H1 (cell line): ENCODE results near the gene WASL. TPM values are rescaled to one million over a fixed set of nuclear protein-coding genes. Genes with fewer than 3 reads are reported as not detected.

Experiments used
- CTCF ChIA-PET: fragments of 300-600 bp; sonication (Branson Sonifier 250); formaldehyde crosslinking; loops from one replicate; lab custom pipeline; 2021; ENCODE audit not compliant: partially characterized antibody; lab: Charles Lee
- POLR2A ChIA-PET: fragments of 300-600 bp; sonication (Branson Sonifier 250); formaldehyde crosslinking; loops from one replicate; lab custom pipeline; 2021; ENCODE audit warnings: inconsistent platforms; ENCODE audit not compliant: partially characterized antibody; lab: Charles Lee
- DNase-seq, 2 experiments: peaks; one replicate each; pipeline versions ENCODE4 v3.0.0 to v3.0.0-alpha.2; 2010 to 2022; ENCODE audit warnings: low spot score in 2 of 2, low read depth in 1 of 2, mixed read lengths in 1 of 2
- FAIRE-seq: peaks from 2 replicates; lab custom pipeline; 2011; peaks lifted over from hg19 to GRCh38; lab: Jason Lieb, UNC
- H2AFZ ChIP-seq: 2 replicates; pipeline ENCODE4 v1.8.1; 2012; ENCODE audit warnings: low read length, inconsistent platforms
- H2AK5ac ChIP-seq: 2 replicates; pipeline ENCODE4 v1.6.1; 2013; ENCODE audit warnings: low read depth, low read length
- H2BK120ac ChIP-seq: replicated peaks from 2 replicates; pipeline ENCODE3; 2013; ENCODE audit warnings: low read depth, low read length, inconsistent platforms
- H2BK12ac ChIP-seq: 2 replicates; pipeline ENCODE4 v1.6.1; 2013; ENCODE audit warnings: low read depth, low read length
- H2BK15ac ChIP-seq: 2 replicates; pipeline ENCODE4 v1.6.1; 2013; ENCODE audit warnings: low read length
- H2BK20ac ChIP-seq: 2 replicates; pipeline ENCODE4 v1.6.1; 2013; ENCODE audit warnings: low read length
- H2BK5ac ChIP-seq: 2 replicates; pipeline ENCODE4 v1.6.1; 2013; ENCODE audit warnings: low read depth, low read length
- H3K14ac ChIP-seq: 2 replicates; pipeline ENCODE4 v1.6.1; 2013; ENCODE audit warnings: inconsistent platforms; ENCODE audit not compliant: insufficient read length
- H3K18ac ChIP-seq: 2 replicates; pipeline ENCODE4 v1.6.1; 2013; ENCODE audit warnings: low read length; ENCODE audit errors: extremely low read depth
- H3K23ac ChIP-seq: 2 replicates; pipeline ENCODE4 v1.6.1; 2013; ENCODE audit warnings: inconsistent platforms; ENCODE audit not compliant: insufficient read length
- H3K23me2 ChIP-seq: 2 replicates; pipeline ENCODE4 v1.6.1; 2013; ENCODE audit warnings: low read depth, low read length
- H3K27ac ChIP-seq: 2 replicates; pipeline ENCODE4 v1.6.1; 2011; ENCODE audit warnings: low read depth, low read length, inconsistent platforms
- H3K27me3 ChIP-seq, 4 experiments: replicated peaks in 1 of 4; 1 replicate in 1 of 4; 2 replicates in 3 of 4; pipeline versions ENCODE4 v1.6.1 to v1.8.1; 2011 to 2013; ENCODE audit warnings: low read length in 3 of 4, mild to moderate bottlenecking in 3 of 4, inconsistent platforms in 2 of 4, mixed read lengths in 2 of 4, moderate library complexity in 1 of 4; ENCODE audit not compliant: control insufficient read depth in 3 of 4, insufficient read depth in 3 of 4; ENCODE audit errors: extremely low read depth in 1 of 4
- H3K36me3 ChIP-seq, 4 experiments: 2 replicates each; pipeline versions ENCODE4 v1.6.1 to v1.8.1; 2011 to 2013; ENCODE audit warnings: mild to moderate bottlenecking in 4 of 4, low read length in 3 of 4, moderate library complexity in 2 of 4, control low read depth in 1 of 4, inconsistent platforms in 1 of 4; ENCODE audit not compliant: insufficient read depth in 4 of 4, control insufficient read depth in 2 of 4
- H3K4ac ChIP-seq: replicated peaks from 2 replicates; pipeline ENCODE3; 2013; ENCODE audit warnings: low read length, low read depth, mixed read lengths, inconsistent platforms; ENCODE audit not compliant: insufficient read length
- H3K4me1 ChIP-seq, 4 experiments: replicated peaks in 1 of 4; 1 replicate in 1 of 4; 2 replicates in 3 of 4; pipeline versions ENCODE4 v1.6.1 to v1.8.1; 2011 to 2013; ENCODE audit warnings: low read length in 3 of 4, inconsistent platforms in 2 of 4, mixed read lengths in 1 of 4; ENCODE audit not compliant: insufficient read depth in 4 of 4, control insufficient read depth in 3 of 4
- H3K4me2 ChIP-seq, 2 experiments: 2 replicates each; pipeline versions ENCODE4 v1.6.1 to v1.8.1; 2011 to 2013; ENCODE audit warnings: low read depth in 2 of 2, low read length in 2 of 2, control low read depth in 1 of 2, inconsistent platforms in 1 of 2, mild to moderate bottlenecking in 1 of 2; ENCODE audit not compliant: insufficient read depth in 1 of 2
- H3K4me3 ChIP-seq, 4 experiments: fragments of 200-600, 300-600 bp in 1 of 4; sonication (generic), shearing (Covaris generic), sonication (Bioruptor Twin) in 1 of 4; 2 replicates each; pipeline versions ENCODE4 v1.5.1 to v1.8.1; 2011 to 2016; ENCODE audit warnings: low read length in 4 of 4, low read depth in 3 of 4, control low read depth in 2 of 4, inconsistent platforms in 2 of 4, mild to moderate bottlenecking in 2 of 4, mixed read lengths in 1 of 4, moderate library complexity in 1 of 4; ENCODE audit not compliant: insufficient read depth in 2 of 4; ENCODE audit errors: extremely low read depth in 1 of 4
- H3K56ac ChIP-seq: replicated peaks from 2 replicates; pipeline ENCODE3; 2013; ENCODE audit warnings: low read depth, mild to moderate bottlenecking, mixed read lengths, low read length, inconsistent platforms; ENCODE audit not compliant: insufficient read length
- H3K79me1 ChIP-seq: 2 replicates; pipeline ENCODE4 v1.6.1; 2013; ENCODE audit warnings: low read depth, low read length, control low read depth
- H3K79me2 ChIP-seq, 2 experiments: 2 replicates each; pipeline versions ENCODE4 v1.6.1 to v1.8.1; 2012 to 2013; ENCODE audit warnings: low read length in 2 of 2, mild to moderate bottlenecking in 2 of 2, inconsistent platforms in 1 of 2; ENCODE audit not compliant: insufficient read depth in 2 of 2, control insufficient read depth in 1 of 2
- H3K9ac ChIP-seq, 4 experiments: replicated peaks in 1 of 4; 1 replicate in 1 of 4; 2 replicates in 3 of 4; pipeline versions ENCODE4 v1.6.1 to v1.8.1; 2011 to 2013; ENCODE audit warnings: low read depth in 3 of 4, low read length in 3 of 4, control low read depth in 2 of 4, mild to moderate bottlenecking in 2 of 4, moderate library complexity in 2 of 4, inconsistent platforms in 1 of 4; ENCODE audit errors: extremely low read depth in 1 of 4
- H3K9me3 ChIP-seq, 2 experiments: 2 replicates each; pipeline versions ENCODE4 v1.6.1 to v1.8.1; 2012 to 2013; ENCODE audit warnings: mild to moderate bottlenecking in 2 of 2, moderate library complexity in 2 of 2, control low read depth in 1 of 2, inconsistent platforms in 1 of 2, low read depth in 1 of 2, low read length in 1 of 2, mixed read lengths in 1 of 2; ENCODE audit not compliant: insufficient read depth in 2 of 2
- H4K20me1 ChIP-seq, 2 experiments: replicated peaks in 1 of 2; 2 replicates each; pipeline versions ENCODE3 to v1.8.1; 2011 to 2013; ENCODE audit warnings: inconsistent platforms in 2 of 2, low read length in 2 of 2, mild to moderate bottlenecking in 1 of 2; ENCODE audit not compliant: insufficient read depth in 2 of 2, control insufficient read depth in 1 of 2
- H4K5ac ChIP-seq: 2 replicates; pipeline ENCODE4 v1.6.1; 2013; ENCODE audit warnings: low read length, low read depth, mixed read lengths, inconsistent platforms; ENCODE audit not compliant: insufficient read length
- H4K8ac ChIP-seq: 2 replicates; pipeline ENCODE4 v1.8.0; 2013; ENCODE audit warnings: mild to moderate bottlenecking, moderate library complexity, low read length, inconsistent platforms; ENCODE audit not compliant: insufficient read depth; ENCODE audit errors: extremely low read depth
- H4K91ac ChIP-seq: replicated peaks from 2 replicates; pipeline ENCODE3; 2013; ENCODE audit warnings: low read length, mixed read lengths, inconsistent platforms; ENCODE audit not compliant: insufficient read length
- BCL11A ChIP-seq, 2 experiments: IDR thresholded peaks; one replicate each; pipeline ENCODE4 v1.6.1; 2011; ENCODE audit warnings: low read depth in 2 of 2, low read length in 2 of 2, mild to moderate bottlenecking in 2 of 2
- CBX8 ChIP-seq: fragments of 300-800, 300-1000 bp; sonication (generic); IDR thresholded peaks from 2 replicates; pipeline ENCODE4 v1.7.1; 2016; ENCODE audit warnings: low read depth, low read length, borderline replicate concordance
- CREB1 ChIP-seq: IDR thresholded peaks from 2 replicates; pipeline ENCODE4 v1.6.1; 2012; ENCODE audit warnings: inconsistent platforms
- JUND ChIP-seq: IDR thresholded peaks from 2 replicates; pipeline ENCODE4 v1.6.1; 2011; ENCODE audit warnings: mild to moderate bottlenecking, improper control_type of control experiment, low read length
- MAX ChIP-seq: IDR thresholded peaks from 2 replicates; pipeline ENCODE4 v1.6.1; 2012; ENCODE audit warnings: inconsistent platforms
- POLR2AphosphoS5 ChIP-seq: IDR thresholded peaks from 2 replicates; pipeline ENCODE4 v1.6.1; 2011; ENCODE audit warnings: low read depth, low read length
- POU5F1 ChIP-seq: IDR thresholded peaks from 2 replicates; pipeline ENCODE4 v1.6.1; 2011; ENCODE audit warnings: low read depth, mild to moderate bottlenecking, low read length, moderate library complexity
- TAF1 ChIP-seq: IDR thresholded peaks from 2 replicates; pipeline ENCODE4 v1.6.1; 2011; ENCODE audit warnings: mild to moderate bottlenecking, low read depth, low read length
- TBP ChIP-seq: IDR thresholded peaks from 2 replicates; pipeline ENCODE4 v1.6.1; 2011; ENCODE audit warnings: low read depth, low read length, improper control_type of control experiment
- TCF12 ChIP-seq: IDR thresholded peaks from 2 replicates; pipeline ENCODE4 v1.6.1; 2011; ENCODE audit warnings: low read depth, mild to moderate bottlenecking, low read length
- WGBS, 2 experiments: shearing (Covaris generic) in 1 of 2; methylation state at CpG; one replicate each; pipeline versions ENCODE4 v1.1.6 to v1.1.7; 2013 to 2015; ENCODE audit warnings: low lambda C conversion rate in 2 of 2, mixed read lengths in 2 of 2, inconsistent platforms in 1 of 2, low coverage in 1 of 2, missing lambda C conversion rate in 1 of 2; ENCODE audit not compliant: insufficient replicate concordance in 2 of 2, insufficient coverage in 1 of 2, insufficient read length in 1 of 2; ENCODE audit errors: extremely low coverage in 1 of 2, missing lambda C conversion rate in 1 of 2; 5-methylcytosine and 5-hydroxymethylcytosine counted together
- polyA plus RNA-seq, 7 experiments: library from polyadenylated mRNA; depleted of rRNA in 3 of 7; stranded (reverse) in 5 of 7; unstranded in 2 of 7; fragments of >200 nt in 5 of 7; fragments of 200-250 nt in 2 of 7; gene quantifications; 1 replicate in 5 of 7; 2 replicates in 1 of 7; 4 replicates in 1 of 7; pipeline versions ENCODE4 v1.2.1 to v1.2.3, GENCODE V29; 2011 to 2013; ENCODE audit warnings: missing spikeins in 2 of 7, mixed read lengths in 2 of 7
- total RNA-seq: library from RNA; stranded (reverse); fragmentation: NEBNext Ultra II Directional; extraction: Animal tissue kit (Norgen Biotek cat#: 25700); gene quantifications from 2 replicates; pipeline ENCODE4 v1.2.1, GENCODE V29; 2021

The WASL gene
- total and polyA plus RNA-seq, 2 of the 8 experiments (the other 6 are each of a cell fraction or from before 2014, with no cell fraction given): 7.7 to 38.9 TPM

GRCh38 chr7:123690550-123690949 lies 58.3 kb downstream of the WASL start:
- WGBS, 2 experiments: 91 to 100% methylated on average over 1 to 2 of the region's 2 CpGs
- Histone ChIP-seq H3K27me3 (no peaks in the 10 kb centered on the region), H2BK12ac (no peak overlapping the region), H3K23ac (no peak overlapping the region), H3K18ac (no peak overlapping the region), H3K14ac (no peak overlapping the region), H3K79me2 (no peaks in the 10 kb centered on the region), H3K4me2 (no peak overlapping the region), H3K27ac (no peak overlapping the region), H3K56ac (no peak overlapping the region), H3K79me1 (no peaks in the 10 kb centered on the region), H3K23me2 (no peaks in the 10 kb centered on the region), H3K4me3 (no peak overlapping the region), H2AK5ac (no peak overlapping the region), H2BK20ac (no peak overlapping the region), H4K91ac (no peak overlapping the region), H3K36me3 (peaks cover 0 to 67% (median 12%) of the 10 kb centered on the region in 4 experiments; a peak in 5 of 8 replicates), H3K4ac (no peak overlapping the region), H3K9me3 (no peaks in the 10 kb centered on the region), H2BK5ac (no peak overlapping the region), H2AFZ (no peak overlapping the region), H3K4me1 (peaks cover 0 to 3% (median 1%) of the 10 kb centered on the region in 4 experiments; a peak in 3 of 7 replicates), H4K20me1 (peaks cover 0 to 2% of the 10 kb centered on the region in 2 experiments), H4K8ac (no peak overlapping the region), H2BK15ac (no peak overlapping the region), H2BK120ac (no peak overlapping the region), H4K5ac (no peak overlapping the region), H3K9ac (no peak overlapping the region)
- POLR2A ChIA-PET: no interaction called here
- FAIRE-seq (no peak), DNase-seq (no peak)
- CTCF ChIA-PET: interaction anchor here (0.9 to 2.9 kb wide), 8 partner anchors 9 to 66 kb away, joined by 3 to 13 read pairs (median 6); partner anchors contain the start of gene WASL
- TF ChIP-seq JUND (no peak), CBX8 (no peak), MAX (no peak), BCL11A (IDR thresholded peaks at IDR 0.05; ENCODE audit: low read depth in 2 of 2, low read length in 2 of 2) (no peak), POLR2AphosphoS5 (no peak), CREB1 (no peak), TAF1 (no peak), TCF12 (no peak), TBP (no peak), POU5F1 (no peak)
